ENCODE measurements around the gene STXBP6. TPM values are rescaled to one million over a fixed set of nuclear protein-coding genes. Genes with fewer than 3 reads are reported as not detected.

The STXBP6 gene
- total RNA-seq, 1 donor from 2014 or later = 27.1 TPM

DNA sequence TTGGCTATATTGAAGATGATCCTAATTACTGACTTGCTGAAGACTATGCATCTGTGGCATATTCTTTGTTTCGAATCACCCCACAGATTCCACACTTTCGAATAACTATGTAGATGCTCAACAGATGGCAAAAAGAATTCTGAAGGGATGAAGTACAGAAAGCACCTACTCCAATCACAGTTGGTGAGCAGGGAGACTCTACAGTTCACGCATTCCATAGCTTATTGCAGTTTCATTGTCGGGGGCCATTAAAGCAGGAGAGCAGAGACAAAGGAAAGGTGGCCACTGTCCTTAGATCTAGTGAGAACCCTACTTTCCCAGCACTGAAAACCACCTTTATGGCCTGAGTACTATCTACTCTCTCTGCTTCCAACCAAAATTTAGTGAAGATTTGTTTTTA is 191.9 kb downstream of the STXBP6 start:
- no peaks in the 10 kb centered on the region for H3K9me3 ChIP-seq (ENCODE audit: insufficient read depth, low read depth, low read length)
- no peak overlapping the region for H3K27ac Mint-ChIP-seq (ENCODE audit: unreplicated experiment)
- no peaks in the 10 kb centered on the region for H3K36me3 ChIP-seq (ENCODE audit: insufficient read depth, low read length)
- no peaks in the 10 kb centered on the region for H3K27me3 Mint-ChIP-seq (ENCODE audit: low read depth, unreplicated experiment)
- no peaks in the 10 kb centered on the region for H3K79me2 ChIP-seq (ENCODE audit: insufficient read depth, low read length)
- H3K4me1 ChIP-seq (ENCODE audit: insufficient read depth, low read length) = peaks cover 13% of the 10 kb centered on the region
- H3K27me3 ChIP-seq (ENCODE audit: insufficient read depth, low read length) = no peaks in the 10 kb centered on the region
- H3K4me2 ChIP-seq (ENCODE audit: low read length) = no peak overlapping the region
- peaks cover 4% of the 10 kb centered on the region for H3K36me3 Mint-ChIP-seq (ENCODE audit: low read depth, unreplicated experiment)
- peaks cover 2% of the 10 kb centered on the region for H3K9me3 Mint-ChIP-seq (ENCODE audit: unreplicated experiment)
- no peak overlapping the region for H3K4me3 Mint-ChIP-seq (ENCODE audit: unreplicated experiment)
- no peak for DNase-seq (ENCODE audit: low read depth)
- no peak overlapping the region for H3K9ac ChIP-seq (ENCODE audit: low read length)
- H3K27ac ChIP-seq (ENCODE audit: low read depth, low read length) = no peak overlapping the region
- no peak for FAIRE-seq
- peaks cover 38% of the 10 kb centered on the region for H3K4me1 Mint-ChIP-seq (ENCODE audit: low read depth, unreplicated experiment)
- H3K4me3 ChIP-seq (ENCODE audit: insufficient read depth, low read depth, low read length) = no peak overlapping the region
- TF ChIP-seq, protein P1, sequence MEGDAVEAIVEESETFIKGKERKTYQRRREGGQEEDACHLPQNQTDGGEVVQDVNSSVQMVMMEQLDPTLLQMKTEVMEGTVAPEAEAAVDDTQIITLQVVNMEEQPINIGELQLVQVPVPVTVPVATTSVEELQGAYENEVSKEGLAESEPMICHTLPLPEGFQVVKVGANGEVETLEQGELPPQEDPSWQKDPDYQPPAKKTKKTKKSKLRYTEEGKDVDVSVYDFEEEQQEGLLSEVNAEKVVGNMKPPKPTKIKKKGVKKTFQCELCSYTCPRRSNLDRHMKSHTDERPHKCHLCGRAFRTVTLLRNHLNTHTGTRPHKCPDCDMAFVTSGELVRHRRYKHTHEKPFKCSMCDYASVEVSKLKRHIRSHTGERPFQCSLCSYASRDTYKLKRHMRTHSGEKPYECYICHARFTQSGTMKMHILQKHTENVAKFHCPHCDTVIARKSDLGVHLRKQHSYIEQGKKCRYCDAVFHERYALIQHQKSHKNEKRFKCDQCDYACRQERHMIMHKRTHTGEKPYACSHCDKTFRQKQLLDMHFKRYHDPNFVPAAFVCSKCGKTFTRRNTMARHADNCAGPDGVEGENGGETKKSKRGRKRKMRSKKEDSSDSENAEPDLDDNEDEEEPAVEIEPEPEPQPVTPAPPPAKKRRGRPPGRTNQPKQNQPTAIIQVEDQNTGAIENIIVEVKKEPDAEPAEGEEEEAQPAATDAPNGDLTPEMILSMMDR (IDR thresholded peaks at IDR 0.05; ENCODE audit: insufficient read depth, low read depth, low read length) = no peak
- H4K20me1 ChIP-seq (ENCODE audit: insufficient read depth, low read length) = no peaks in the 10 kb centered on the region
- no peak overlapping the region for H2AFZ ChIP-seq (ENCODE audit: low read depth, low read length)

DNA sequence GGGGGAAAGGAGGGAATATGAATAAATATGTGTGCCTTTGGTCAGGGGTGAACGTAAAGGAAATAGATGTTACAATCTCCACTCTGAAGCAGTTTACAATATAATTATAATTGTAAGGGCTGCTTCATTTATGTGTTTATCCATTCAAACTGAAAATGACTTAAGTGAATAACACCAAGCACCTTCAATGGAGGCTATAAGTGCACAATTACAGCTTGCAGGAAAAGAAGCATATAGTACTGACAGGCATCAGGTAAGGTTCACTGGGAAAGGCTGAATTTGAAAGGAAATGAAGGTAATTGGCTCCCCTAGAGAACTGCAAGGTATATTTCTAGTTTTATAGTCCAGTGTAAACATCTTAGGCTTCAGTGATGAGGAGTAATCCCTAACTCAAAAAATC is 192.7 kb downstream of the STXBP6 start:
- FAIRE-seq (no peak), DNase-seq (ENCODE audit: low read depth) (no peak)
- Histone ChIP-seq H3K79me2 (ENCODE audit: insufficient read depth, low read length) (no peaks in the 10 kb centered on the region), H3K9me3 (ENCODE audit: insufficient read depth, low read depth, low read length) (no peaks in the 10 kb centered on the region), H3K27ac (ENCODE audit: low read depth, low read length) (no peak overlapping the region), H3K4me1 (ENCODE audit: insufficient read depth, low read length) (peaks cover 13% of the 10 kb centered on the region), H2AFZ (ENCODE audit: low read depth, low read length) (no peak overlapping the region), H3K9ac (ENCODE audit: low read length) (no peak overlapping the region), H3K36me3 (ENCODE audit: insufficient read depth, low read length) (no peaks in the 10 kb centered on the region), H3K27me3 (ENCODE audit: insufficient read depth, low read length) (no peaks in the 10 kb centered on the region), H4K20me1 (ENCODE audit: insufficient read depth, low read length) (no peaks in the 10 kb centered on the region), H3K4me3 (ENCODE audit: insufficient read depth, low read depth, low read length) (no peak overlapping the region), H3K4me2 (ENCODE audit: low read length) (no peak overlapping the region)
- H3K36me3 Mint-ChIP-seq (ENCODE audit: low read depth, unreplicated experiment) = peaks cover 4% of the 10 kb centered on the region
- H3K4me3 Mint-ChIP-seq (ENCODE audit: unreplicated experiment) = no peak overlapping the region
- TF ChIP-seq EZH2 (IDR thresholded peaks at IDR 0.05; ENCODE audit: insufficient read depth, low read length) = no peak
- TF ChIP-seq, protein P1 (IDR thresholded peaks at IDR 0.05; ENCODE audit: insufficient read depth, low read depth, low read length) = no peak
- peaks cover 2% of the 10 kb centered on the region for H3K9me3 Mint-ChIP-seq (ENCODE audit: unreplicated experiment)
- no peak overlapping the region for H3K27ac Mint-ChIP-seq (ENCODE audit: unreplicated experiment)
- peaks cover 38% of the 10 kb centered on the region for H3K4me1 Mint-ChIP-seq (ENCODE audit: low read depth, unreplicated experiment)
- no peaks in the 10 kb centered on the region for H3K27me3 Mint-ChIP-seq (ENCODE audit: low read depth, unreplicated experiment)

DNA sequence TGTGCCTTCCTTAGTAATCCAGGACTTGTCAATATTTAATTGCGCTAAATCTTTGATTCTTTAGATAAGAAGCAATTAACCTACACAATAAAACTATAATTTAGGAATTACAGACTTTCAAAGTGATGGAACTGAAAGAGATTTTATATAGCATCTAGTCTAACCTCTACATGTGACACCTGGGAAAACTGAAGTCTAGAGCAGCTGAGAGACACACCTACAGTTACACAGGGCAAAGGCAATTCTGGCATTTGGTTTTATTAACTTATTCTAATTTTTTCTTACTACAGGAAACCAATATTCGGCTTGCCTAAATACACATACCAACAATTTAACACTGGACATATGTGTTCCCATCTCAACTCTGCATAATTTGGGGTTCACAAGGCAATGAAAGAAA is 196.5 kb downstream of the STXBP6 start:
- no peaks in the 10 kb centered on the region for H4K20me1 ChIP-seq (ENCODE audit: insufficient read depth, low read length)
- H3K27me3 Mint-ChIP-seq (ENCODE audit: low read depth, unreplicated experiment) = no peaks in the 10 kb centered on the region

More for the DNA sequence above, 196.5 kb downstream of the STXBP6 start:
- no peak overlapping the region for H2AFZ ChIP-seq (ENCODE audit: low read depth, low read length)
- H3K9ac ChIP-seq (ENCODE audit: low read length) = no peak overlapping the region
- no peaks in the 10 kb centered on the region for H3K36me3 ChIP-seq (ENCODE audit: insufficient read depth, low read length)
- no peak overlapping the region for H3K4me3 Mint-ChIP-seq (ENCODE audit: unreplicated experiment)
- H3K27me3 ChIP-seq (ENCODE audit: insufficient read depth, low read length) = no peaks in the 10 kb centered on the region
- peaks cover 1% of the 10 kb centered on the region for H3K4me1 ChIP-seq (ENCODE audit: insufficient read depth, low read length)
- peaks cover 2% of the 10 kb centered on the region for H3K9me3 Mint-ChIP-seq (ENCODE audit: unreplicated experiment)
- no peak overlapping the region for H3K27ac ChIP-seq (ENCODE audit: low read depth, low read length)
- no peak overlapping the region for H3K4me3 ChIP-seq (ENCODE audit: insufficient read depth, low read depth, low read length)
- H3K36me3 Mint-ChIP-seq (ENCODE audit: low read depth, unreplicated experiment) = peaks cover 8% of the 10 kb centered on the region
- H3K27ac Mint-ChIP-seq (ENCODE audit: unreplicated experiment) = no peak overlapping the region
- no peaks in the 10 kb centered on the region for H3K79me2 ChIP-seq (ENCODE audit: insufficient read depth, low read length)
- no peaks in the 10 kb centered on the region for H3K9me3 ChIP-seq (ENCODE audit: insufficient read depth, low read depth, low read length)
- TF ChIP-seq EZH2 (IDR thresholded peaks at IDR 0.05; ENCODE audit: insufficient read depth, low read length) = no peak
- TF ChIP-seq, protein P1 (IDR thresholded peaks at IDR 0.05; ENCODE audit: insufficient read depth, low read depth, low read length) = no peak
- H3K4me2 ChIP-seq (ENCODE audit: low read length) = no peak overlapping the region
- FAIRE-seq (no peak), DNase-seq (ENCODE audit: low read depth) (no peak)
- peaks cover 24% of the 10 kb centered on the region for H3K4me1 Mint-ChIP-seq (ENCODE audit: low read depth, unreplicated experiment)

Data from astrocyte (in vitro differentiated cells and primary cell).